ENCODE measurements around the gene SPI1. TPM values are rescaled to one million over a fixed set of nuclear protein-coding genes. Genes with fewer than 3 reads are reported as not detected.

SPI1 gene
- total RNA-seq, 1 donor from 2014 or later = 15.5 TPM

- H3K9me3 ChIP-seq = no peaks in the 10 kb centered on the region
- intact Hi-C loops (cut with DNase I) = loop anchor here (5.0 to 10.0 kb wide), 3 partner anchors 67 to 457 kb away; partner anchors contain the start of gene ARFGAP2
- no peak for DNase-seq (ENCODE audit: extremely low spot score in 2 of 2)
- H3K27me3 ChIP-seq = no peaks in the 10 kb centered on the region
- peaks cover 13% of the 10 kb centered on the region for H3K4me1 ChIP-seq
- no peak overlapping the region for H3K4me3 ChIP-seq
- TF ChIP-seq POLR2A (IDR thresholded peaks at IDR 0.05) (no peak), POLR2AphosphoS5 (IDR thresholded peaks at IDR 0.05; ENCODE audit: insufficient read depth in 1 of 2, low read depth in 1 of 2) (no peak), CTCF (IDR thresholded peaks at IDR 0.05) (no peak)
- H3K27ac ChIP-seq = no peak overlapping the region
- H3K36me3 ChIP-seq = no peaks in the 10 kb centered on the region
Observed at GRCh38 chr11:47351156-47352126, 26.9 kb downstream of the SPI1 start.

GRCh38 chr11:47350315-47350714 lies 28.0 kb downstream of the SPI1 start:
- peaks cover 7% of the 10 kb centered on the region for H3K4me1 ChIP-seq
- no peaks in the 10 kb centered on the region for H3K36me3 ChIP-seq
- no peak overlapping the region for H3K4me3 ChIP-seq
- no peaks in the 10 kb centered on the region for H3K27me3 ChIP-seq
- H3K9me3 ChIP-seq = no peaks in the 10 kb centered on the region
- DNase-seq (ENCODE audit: extremely low spot score in 2 of 2) = no peak
- TF ChIP-seq POLR2A (IDR thresholded peaks at IDR 0.05) = no peak
- TF ChIP-seq CTCF (IDR thresholded peaks at IDR 0.05) = no peak
- no peak for TF ChIP-seq POLR2AphosphoS5 (IDR thresholded peaks at IDR 0.05; ENCODE audit: insufficient read depth in 1 of 2, low read depth in 1 of 2)
- no peak overlapping the region for H3K27ac ChIP-seq
- intact Hi-C loops (cut with DNase I) = loop anchor here (5.0 to 10.0 kb wide), 3 partner anchors 66 to 456 kb away; partner anchors contain the start of gene ARFGAP2

- H3K4me1 ChIP-seq = peaks cover under 1% of the 10 kb centered on the region
- intact Hi-C loops (cut with DNase I) = loop anchor here (5.0 to 10.0 kb wide), 3 partner anchors 65 to 455 kb away; partner anchors contain the start of gene ARFGAP2
- TF ChIP-seq POLR2A (IDR thresholded peaks at IDR 0.05) (no peak), POLR2AphosphoS5 (IDR thresholded peaks at IDR 0.05; ENCODE audit: insufficient read depth in 1 of 2, low read depth in 1 of 2) (no peak), CTCF (IDR thresholded peaks at IDR 0.05) (no peak)
- DNase-seq (ENCODE audit: extremely low spot score in 2 of 2) = no peak
- no peaks in the 10 kb centered on the region for H3K9me3 ChIP-seq
- H3K36me3 ChIP-seq = no peaks in the 10 kb centered on the region
- no peak overlapping the region for H3K27ac ChIP-seq
- no peaks in the 10 kb centered on the region for H3K27me3 ChIP-seq
- H3K4me3 ChIP-seq = no peak overlapping the region
Observed at GRCh38 chr11:47349521-47350095, 28.7 kb downstream of the SPI1 start.

GRCh38 chr11:47348859-47349258 lies 29.5 kb downstream of the SPI1 start:
- H3K27me3 ChIP-seq = no peaks in the 10 kb centered on the region
- H3K27ac ChIP-seq = no peak overlapping the region
- no peak for DNase-seq (ENCODE audit: extremely low spot score in 2 of 2)
- no peak overlapping the region for H3K4me3 ChIP-seq
- no peaks in the 10 kb centered on the region for H3K4me1 ChIP-seq
- TF ChIP-seq POLR2AphosphoS5 (IDR thresholded peaks at IDR 0.05; ENCODE audit: insufficient read depth in 1 of 2, low read depth in 1 of 2) (no peak), CTCF (IDR thresholded peaks at IDR 0.05) (no peak), POLR2A (IDR thresholded peaks at IDR 0.05) (no peak)
- intact Hi-C loops (cut with DNase I) = no loop called here
- H3K36me3 ChIP-seq = no peaks in the 10 kb centered on the region
- no peaks in the 10 kb centered on the region for H3K9me3 ChIP-seq

Data from vagina (tissue), 2 donors.